DOHH2 (cell line): Measurements from ENCODE around the gene WBP1.

ENCODE experiments used
- EZH2phosphoT487 ChIP-seq: fragments of 200-600 bp; sonication (generic); IDR thresholded peaks from 2 replicates; pipeline ENCODE4 v1.6.1; 2017; ENCODE audit warnings: borderline replicate concordance, mild to moderate bottlenecking, antibody characterized with exemption, low read length, moderate library complexity, mixed read lengths
- TF ChIP-seq, protein P1 (sequence below): fragments of 200-600 bp; sonication (generic); IDR thresholded peaks from one replicate; pipeline ENCODE4 v1.5.1; 2014; ENCODE audit warnings: antibody characterized with exemption, mild to moderate bottlenecking, low read depth, low read length; ENCODE audit not compliant: poor library complexity, severe bottlenecking

DNA sequence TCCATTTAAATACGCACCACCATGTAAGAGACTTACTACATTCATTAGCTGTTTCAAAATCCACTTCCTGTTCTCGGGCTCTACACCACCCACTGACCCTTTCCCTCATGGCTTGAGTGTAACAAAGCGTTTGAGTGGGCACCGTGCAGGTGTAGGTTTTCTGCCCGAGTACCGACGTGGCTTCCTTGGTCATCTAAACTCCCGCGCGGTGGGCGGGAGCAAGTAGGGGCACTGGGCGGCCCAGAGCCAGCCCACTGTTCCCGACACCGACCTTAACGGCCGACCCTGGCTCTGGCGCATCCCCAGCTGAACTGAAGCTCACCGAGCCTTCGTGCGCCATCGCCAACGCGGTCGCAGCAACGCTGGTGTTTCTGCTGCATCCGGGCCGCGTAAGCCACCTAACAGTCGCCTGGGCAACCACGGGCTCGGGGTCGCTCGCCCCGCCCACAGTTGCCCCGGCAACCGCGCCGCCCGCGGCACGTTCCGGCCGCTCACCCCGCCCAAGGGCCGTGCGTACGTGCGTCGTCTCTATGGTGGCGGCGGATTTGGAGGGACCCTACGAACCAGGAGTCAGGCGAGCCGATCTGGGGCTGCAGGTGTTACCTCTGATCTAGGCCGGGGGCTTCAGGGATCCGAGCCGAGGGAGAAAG lies 36.9 kb upstream of the WBP1 start, which contains the start of the genes C2orf81 and WDR54:
- TF ChIP-seq, protein P1, sequence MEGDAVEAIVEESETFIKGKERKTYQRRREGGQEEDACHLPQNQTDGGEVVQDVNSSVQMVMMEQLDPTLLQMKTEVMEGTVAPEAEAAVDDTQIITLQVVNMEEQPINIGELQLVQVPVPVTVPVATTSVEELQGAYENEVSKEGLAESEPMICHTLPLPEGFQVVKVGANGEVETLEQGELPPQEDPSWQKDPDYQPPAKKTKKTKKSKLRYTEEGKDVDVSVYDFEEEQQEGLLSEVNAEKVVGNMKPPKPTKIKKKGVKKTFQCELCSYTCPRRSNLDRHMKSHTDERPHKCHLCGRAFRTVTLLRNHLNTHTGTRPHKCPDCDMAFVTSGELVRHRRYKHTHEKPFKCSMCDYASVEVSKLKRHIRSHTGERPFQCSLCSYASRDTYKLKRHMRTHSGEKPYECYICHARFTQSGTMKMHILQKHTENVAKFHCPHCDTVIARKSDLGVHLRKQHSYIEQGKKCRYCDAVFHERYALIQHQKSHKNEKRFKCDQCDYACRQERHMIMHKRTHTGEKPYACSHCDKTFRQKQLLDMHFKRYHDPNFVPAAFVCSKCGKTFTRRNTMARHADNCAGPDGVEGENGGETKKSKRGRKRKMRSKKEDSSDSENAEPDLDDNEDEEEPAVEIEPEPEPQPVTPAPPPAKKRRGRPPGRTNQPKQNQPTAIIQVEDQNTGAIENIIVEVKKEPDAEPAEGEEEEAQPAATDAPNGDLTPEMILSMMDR: no peak
- no peak for TF ChIP-seq EZH2phosphoT487
